GM06990 (cell line): ENCODE results near the gene ZNF862.
"Not testable (repeated sequence)": the region's sequence is repeated elsewhere in the genome, so short reads cannot be mapped to it uniquely, and the experiment has no call there.

Source experiments
- DNase-seq: peaks from one replicate; pipeline ENCODE4 v3.0.0-alpha.2; 2011; ENCODE audit not compliant: insufficient read length; ENCODE audit errors: extremely low read depth
- H3K27me3 ChIP-seq: replicated peaks from 2 replicates; pipeline ENCODE4 v1.6.0; 2011; ENCODE audit warnings: low read length; ENCODE audit not compliant: control insufficient read depth, insufficient read depth
- H3K36me3 ChIP-seq: 2 replicates; pipeline ENCODE4 v1.5.1; 2011; ENCODE audit warnings: low read length; ENCODE audit not compliant: control insufficient read depth, insufficient read depth
- H3K4me3 ChIP-seq: replicated peaks from 2 replicates; pipeline ENCODE4 v1.5.1; 2011; ENCODE audit warnings: low read depth, mild to moderate bottlenecking, control low read depth, low read length
- TF ChIP-seq, protein P1 (sequence below): IDR thresholded peaks from 2 replicates; pipeline ENCODE4 v1.5.1; 2011; ENCODE audit warnings: low read length, control low read depth, mild to moderate bottlenecking, inconsistent platforms; ENCODE audit not compliant: insufficient read depth, poor library complexity, severe bottlenecking

Gene ZNF862

DNA sequence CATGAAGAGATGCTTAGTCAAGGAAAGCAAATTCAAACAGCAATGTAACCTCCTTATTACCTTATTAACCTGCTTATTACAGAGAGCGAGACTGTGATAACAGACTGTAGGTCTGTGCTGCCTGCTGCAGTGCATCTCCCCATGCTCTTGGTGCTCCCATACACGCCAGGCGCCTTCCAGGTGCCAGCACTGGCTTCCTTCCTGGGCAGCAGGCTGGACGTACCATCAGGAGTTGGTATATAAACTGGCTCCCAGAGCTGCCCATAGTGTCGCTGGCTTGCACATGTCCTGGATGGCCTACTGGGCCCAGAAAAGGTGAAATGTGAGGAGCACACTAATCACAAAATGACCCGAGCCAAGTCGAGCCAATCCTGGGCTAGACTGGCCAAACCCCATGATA, 49.1 kb downstream of the ZNF862 start:
- no peaks in the 10 kb centered on the region for H3K36me3 ChIP-seq
- H3K4me3 ChIP-seq = no peak overlapping the region
- H3K27me3 ChIP-seq = no peaks in the 10 kb centered on the region
- DNase-seq = no peak
- TF ChIP-seq, protein P1, sequence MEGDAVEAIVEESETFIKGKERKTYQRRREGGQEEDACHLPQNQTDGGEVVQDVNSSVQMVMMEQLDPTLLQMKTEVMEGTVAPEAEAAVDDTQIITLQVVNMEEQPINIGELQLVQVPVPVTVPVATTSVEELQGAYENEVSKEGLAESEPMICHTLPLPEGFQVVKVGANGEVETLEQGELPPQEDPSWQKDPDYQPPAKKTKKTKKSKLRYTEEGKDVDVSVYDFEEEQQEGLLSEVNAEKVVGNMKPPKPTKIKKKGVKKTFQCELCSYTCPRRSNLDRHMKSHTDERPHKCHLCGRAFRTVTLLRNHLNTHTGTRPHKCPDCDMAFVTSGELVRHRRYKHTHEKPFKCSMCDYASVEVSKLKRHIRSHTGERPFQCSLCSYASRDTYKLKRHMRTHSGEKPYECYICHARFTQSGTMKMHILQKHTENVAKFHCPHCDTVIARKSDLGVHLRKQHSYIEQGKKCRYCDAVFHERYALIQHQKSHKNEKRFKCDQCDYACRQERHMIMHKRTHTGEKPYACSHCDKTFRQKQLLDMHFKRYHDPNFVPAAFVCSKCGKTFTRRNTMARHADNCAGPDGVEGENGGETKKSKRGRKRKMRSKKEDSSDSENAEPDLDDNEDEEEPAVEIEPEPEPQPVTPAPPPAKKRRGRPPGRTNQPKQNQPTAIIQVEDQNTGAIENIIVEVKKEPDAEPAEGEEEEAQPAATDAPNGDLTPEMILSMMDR = no peak

DNA sequence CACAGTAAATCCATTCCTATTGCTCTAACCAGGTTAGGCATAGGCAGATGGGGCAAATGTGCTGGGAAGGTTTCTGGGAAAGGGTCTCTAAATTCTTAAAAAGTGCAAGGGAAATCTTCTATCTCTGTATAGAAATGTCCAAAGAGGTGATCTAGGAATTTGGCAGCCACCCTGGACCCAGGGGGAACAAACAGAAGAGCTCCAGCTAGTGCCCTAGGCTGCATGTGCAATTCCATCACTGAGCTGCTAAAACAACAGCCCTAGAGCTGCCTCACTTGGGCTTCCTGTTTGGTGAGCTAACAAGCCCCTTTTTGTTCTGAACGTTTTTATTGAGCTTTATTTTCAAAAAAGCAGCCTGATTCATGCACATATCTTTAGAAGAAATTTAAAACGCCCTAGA, 52.5 kb downstream of the ZNF862 start:
- not testable (repeated sequence) for H3K4me3 ChIP-seq, H3K36me3 ChIP-seq, DNase-seq, H3K27me3 ChIP-seq

DNA sequence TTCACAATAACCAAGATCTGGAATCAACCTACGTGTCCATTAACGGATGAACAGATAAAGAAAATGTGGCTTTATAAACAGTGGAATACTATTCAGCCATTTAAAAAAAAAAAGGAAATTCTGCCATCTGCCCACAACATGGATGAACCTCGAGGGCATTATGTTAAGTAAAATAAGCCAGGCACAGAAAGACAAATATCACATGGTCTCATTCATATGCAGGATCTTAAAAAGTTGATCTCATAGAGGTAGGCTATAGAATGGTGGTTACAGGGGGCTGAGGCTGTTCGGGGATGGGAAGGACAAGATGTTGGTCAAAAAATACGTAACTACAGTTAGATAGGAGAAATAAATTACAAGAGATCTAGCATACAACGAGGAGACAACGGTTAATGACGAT, 56.8 kb downstream of the ZNF862 start:
- not testable (repeated sequence) for DNase-seq

DNA sequence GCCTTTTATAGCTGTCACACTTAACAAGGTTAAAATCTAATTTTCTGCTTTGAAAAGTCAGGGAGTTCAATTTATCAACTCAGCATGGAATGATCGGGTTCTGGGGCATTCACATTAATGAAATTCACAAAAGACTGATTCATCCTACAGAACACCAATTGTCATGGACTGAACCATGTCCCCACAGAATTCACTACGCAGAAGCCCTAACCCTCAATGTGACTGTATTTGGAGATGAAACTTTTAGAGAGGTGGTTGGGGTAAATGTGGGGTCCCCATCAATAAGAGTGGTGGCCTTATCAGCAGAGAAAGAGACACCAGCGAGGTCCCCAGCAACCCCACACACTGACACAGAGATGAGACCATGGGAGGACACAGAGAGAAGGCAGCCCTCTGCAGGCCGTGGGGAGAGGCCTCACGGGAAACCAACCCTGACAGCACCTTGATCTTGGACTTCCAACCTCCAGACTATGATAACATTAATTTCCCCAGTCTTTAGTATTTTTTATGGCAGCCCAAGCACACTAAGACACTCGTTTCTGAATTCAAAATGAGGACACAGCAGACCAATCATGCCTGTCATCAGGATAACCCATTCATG, 69.7 kb downstream of the ZNF862 start:
- not testable (repeated sequence) for H3K4me3 ChIP-seq, H3K36me3 ChIP-seq, H3K27me3 ChIP-seq, DNase-seq

More for the DNA sequence above, 56.8 kb downstream of the ZNF862 start:
- not testable (repeated sequence) for H3K27me3 ChIP-seq, H3K36me3 ChIP-seq, H3K4me3 ChIP-seq

DNA sequence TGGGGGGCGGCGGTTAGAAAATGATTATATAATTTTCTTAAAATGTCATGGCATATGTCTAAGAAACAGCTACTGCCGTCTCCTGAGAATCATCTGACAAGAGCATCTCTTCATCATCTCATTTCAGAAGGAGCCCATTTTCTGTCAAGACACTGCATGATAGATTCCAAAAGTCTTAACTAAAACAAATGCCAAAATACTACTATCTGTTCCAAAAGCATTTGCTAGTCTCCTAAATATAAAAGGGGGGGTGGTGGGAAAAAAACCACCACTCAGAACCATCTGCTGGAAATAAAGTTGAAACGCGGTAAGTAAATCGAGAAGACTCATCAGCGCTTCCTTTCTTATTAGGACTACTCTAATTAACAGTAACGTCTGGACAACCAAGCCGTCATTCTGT, 72.0 kb downstream of the ZNF862 start:
- not testable (repeated sequence) for H3K4me3 ChIP-seq, H3K27me3 ChIP-seq, DNase-seq, H3K36me3 ChIP-seq

DNA sequence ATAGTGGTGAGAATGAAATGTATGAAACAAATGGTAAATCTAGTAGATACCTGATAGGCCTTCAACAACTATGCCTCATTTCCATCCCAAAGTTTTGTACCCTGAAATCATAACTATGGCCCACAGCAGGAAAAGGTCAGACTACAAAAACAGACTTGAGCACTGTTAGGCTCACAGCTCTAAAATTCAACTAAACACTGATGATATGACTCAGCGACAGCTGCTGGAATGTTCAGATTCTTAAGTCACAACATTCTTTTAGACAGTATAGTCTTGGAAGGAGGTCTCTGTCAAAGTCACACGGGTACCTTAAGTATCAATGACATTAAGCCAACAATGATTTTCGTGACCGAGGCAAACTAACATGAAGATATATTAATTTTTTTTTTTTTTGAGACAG, 74.0 kb downstream of the ZNF862 start:
- not testable (repeated sequence) for DNase-seq, H3K36me3 ChIP-seq, H3K4me3 ChIP-seq, H3K27me3 ChIP-seq
